ENCODE measurements around the gene GRIFIN.

GRIFIN gene, protein sequence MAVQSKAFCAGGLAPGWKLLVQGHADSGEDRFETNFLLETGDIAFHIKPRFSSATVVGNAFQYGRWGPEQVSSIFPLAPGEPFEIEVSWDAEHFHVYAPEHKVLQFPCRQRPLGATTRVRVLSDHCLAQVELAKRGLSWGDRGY

DNA sequence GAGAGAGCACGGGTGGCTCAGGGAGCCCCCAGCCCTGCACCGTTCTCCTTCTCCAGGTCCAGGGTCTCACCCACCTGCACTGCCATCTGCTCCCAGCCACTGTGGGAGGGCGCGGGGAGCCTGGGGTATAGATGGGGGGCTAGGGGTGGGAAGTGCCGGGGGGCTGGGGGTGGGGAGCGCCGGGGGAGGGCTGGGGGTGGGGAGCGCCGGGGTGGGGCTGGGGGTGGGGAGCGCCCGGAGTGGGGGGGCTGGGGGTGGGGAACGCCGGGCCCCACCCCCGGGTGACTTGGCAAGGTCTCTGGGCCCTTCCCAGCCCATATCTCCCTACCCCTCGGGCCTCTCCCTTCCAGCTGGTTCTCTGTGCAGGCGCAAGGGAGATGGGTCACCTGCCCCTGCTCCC is at the start of gene GRIFIN:
Gene GRIFIN, minus strand, starts transcription at position 101 of the 400 bp plus-strand sequence. Its CDS starts 15 bp downstream, at position 86.
- DNase-seq (ENCODE audit: low spot score), result no peak

DNA sequence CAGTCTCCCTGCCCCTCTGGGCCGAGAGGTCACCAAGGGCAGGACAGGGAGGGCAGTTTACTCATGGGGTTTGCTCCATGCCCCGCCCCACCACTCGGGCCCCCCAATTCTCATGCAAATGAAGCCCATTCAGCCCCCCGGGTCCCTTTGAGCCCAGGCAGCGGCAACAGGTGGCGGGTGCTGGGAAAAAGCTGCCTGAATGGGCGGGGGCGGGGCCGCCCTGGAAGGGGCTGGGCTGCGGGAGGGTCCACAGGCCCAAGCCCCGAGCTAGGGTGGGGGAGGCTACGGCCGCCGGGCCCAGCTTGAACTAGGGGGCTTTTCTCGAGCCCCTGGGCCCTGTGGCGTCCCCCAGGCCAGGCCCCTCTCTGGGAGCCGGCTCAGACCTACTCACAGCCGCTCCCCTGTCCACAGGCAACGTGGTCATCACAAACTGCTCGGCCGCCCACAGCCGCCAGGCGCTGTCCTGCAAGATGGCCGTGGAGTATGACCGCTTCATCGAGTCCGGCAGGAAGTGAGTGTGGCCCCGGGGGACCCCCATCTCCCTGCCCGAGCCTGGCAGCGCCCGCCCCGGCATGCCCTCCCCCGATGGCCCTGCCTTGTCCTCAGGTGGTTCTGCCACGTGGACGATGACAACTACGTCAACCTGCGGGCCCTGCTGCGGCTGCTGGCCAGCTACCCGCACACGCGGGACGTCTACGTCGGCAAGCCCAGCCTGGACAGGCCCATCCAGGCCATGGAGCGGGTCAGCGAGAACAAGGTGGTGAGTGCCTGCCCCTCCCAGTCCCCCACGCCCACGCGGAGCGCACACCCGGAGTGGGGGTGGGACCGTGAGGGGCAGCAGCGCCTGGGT is 48.8 kb upstream of the GRIFIN start:
- DNase-seq (ENCODE audit: low spot score), result no peak

DNA sequence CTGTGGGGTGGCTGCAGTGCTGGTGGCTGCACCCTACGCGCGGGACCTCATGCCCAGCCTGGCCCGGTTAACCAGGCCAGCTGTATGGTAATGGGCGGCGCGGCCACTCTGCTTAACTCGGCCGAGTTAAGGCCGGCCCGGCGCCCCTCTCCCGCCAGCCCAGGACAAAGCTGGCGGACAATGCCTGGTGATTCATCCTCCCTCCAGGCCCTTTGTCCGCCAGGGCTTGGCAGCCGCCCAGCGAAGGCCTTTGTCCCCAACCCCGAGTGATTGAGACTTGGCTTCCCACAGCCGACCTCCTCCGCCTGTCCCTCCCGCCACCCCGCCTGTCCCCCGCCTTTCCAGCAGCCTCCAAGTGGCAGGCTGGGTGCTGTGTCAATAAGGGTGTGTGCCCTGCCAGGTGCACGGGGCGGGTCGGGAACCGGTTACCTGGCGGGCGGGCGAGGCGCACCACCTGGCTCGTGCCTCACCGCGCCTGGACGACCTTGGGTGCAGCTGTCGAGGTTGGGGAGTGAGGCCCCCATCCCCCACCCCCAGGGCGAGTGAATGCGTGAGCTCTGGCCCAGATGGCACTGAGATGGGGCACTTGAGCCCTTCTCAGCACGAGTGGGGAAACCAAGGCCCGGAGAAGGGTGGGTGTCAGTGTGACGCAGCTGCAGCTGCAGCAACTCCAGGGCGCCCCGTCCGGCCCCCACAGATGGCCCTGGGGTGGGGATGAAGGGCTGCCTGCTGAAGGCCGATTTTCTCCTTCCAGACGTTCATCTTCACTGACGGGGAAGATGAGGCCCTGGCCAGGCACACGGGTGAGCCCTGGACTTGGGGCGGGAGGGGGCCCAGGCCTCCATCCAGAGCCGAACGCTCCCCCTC is 48.0 kb upstream of the GRIFIN start:
- no peak for DNase-seq (ENCODE audit: low spot score)

DNA sequence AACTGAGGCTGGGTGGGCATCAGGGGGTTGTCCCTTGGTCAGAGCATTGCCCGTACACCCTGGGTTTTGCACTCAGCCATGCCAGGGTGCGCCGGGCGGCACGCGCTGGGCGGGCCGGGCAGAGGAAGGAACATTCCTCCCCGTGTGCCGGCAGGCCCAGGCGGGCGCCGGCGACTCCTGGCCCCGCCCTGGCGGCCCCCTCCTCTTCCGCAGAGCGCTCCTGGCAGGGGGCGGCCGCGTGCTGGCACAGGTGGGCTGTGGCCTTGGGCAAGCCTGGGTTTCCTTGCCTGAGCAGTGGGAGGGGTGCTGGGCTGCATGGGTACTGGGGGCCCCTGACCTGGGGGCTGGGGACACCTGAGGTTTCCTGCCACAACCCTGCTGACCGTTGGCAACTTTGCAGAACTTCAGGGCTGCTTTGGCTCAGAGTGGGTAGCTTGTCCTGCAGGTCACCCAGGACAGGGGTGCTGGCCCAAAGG is 47.3 kb upstream of the GRIFIN start:
- DNase-seq (ENCODE audit: low spot score), result no peak

DNA sequence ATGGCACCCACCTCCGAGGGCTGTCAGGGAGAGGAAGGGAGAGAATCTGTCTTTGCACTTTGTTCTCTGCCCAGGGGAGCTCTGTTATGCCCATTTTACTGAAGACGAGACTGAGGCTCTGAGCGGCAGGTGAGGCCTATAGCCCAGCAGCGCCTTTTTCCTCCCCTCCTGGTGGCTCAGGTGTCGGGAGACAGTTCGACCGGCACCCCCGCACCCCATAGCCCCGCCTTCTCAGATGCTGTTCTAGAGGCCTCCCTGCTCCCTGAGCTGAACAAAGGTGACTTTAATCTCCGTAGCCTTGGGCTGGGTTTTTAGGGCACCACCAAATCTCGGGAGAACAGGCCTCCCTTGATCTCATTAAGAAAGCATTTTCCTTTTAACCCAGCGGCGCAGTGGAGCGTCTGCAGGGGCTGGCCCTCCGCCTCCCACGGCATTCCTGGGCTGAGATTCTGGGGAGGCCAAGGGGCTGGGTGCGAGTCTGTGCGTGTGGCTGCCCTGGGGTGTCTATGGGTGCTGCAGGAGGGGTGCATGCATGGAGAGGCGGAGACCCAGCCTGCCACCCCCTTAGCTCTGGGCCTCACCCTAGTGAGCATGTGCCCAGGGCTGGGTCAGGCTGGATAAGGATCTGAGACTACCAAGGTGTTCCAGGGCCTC is 46.7 kb upstream of the GRIFIN start:
- peak; percentile 29 for DNase-seq (ENCODE audit: low spot score)

DNA sequence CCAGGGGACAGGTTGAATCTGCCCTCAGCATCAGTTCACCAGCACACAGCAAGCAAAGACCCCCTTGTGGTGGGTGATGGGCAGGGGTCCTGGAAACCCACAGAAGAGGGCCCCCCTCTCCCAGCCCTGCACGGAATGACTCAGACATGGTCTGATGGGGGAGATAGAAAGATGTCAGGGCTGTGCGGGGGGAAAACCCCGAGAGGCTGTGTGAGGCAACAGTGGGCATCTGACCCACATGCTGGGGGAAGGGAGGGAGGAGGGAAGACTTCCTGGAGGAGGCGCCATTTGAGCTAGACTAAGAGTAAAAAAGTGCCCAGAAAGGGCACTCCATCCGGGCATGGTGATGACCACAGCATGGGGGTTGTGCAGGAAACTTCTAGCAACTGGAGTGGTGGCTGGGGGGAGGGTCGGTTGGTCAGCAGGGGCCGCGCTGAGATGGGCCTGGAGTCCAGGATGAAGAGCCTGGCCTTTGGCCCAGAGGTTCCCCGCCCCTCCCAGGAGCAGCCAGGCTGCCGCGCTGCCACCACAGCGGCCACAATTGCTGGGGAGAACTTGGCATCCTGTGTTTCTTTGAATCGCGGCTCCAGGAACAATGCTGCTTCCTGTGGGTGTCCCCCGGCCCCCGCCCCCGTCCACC is 45.9 kb upstream of the GRIFIN start:
- DNase-seq (ENCODE audit: low spot score), result peak; percentile 89

DNA sequence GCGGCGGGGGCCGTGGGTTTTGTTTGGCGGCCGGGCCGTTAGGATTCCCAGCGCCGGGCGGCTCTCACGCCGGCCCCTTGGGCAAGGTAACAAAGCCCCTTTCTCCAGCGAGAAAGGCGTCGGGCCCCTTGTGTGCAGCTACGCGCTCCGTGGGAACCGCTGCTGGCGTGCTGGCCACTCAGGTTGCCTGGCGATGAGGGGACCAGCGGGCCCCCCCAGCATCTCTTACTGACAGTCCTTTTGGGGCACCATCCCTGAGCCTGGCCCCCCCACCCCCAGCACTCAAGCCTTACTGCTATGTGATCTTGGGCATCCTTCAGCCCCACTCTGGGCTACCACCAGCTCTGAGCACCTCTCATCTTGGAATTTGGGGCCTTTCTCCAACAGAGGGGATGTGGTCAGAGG is 45.1 kb upstream of the GRIFIN start:
- DNase-seq (ENCODE audit: low spot score), result no peak

DNA sequence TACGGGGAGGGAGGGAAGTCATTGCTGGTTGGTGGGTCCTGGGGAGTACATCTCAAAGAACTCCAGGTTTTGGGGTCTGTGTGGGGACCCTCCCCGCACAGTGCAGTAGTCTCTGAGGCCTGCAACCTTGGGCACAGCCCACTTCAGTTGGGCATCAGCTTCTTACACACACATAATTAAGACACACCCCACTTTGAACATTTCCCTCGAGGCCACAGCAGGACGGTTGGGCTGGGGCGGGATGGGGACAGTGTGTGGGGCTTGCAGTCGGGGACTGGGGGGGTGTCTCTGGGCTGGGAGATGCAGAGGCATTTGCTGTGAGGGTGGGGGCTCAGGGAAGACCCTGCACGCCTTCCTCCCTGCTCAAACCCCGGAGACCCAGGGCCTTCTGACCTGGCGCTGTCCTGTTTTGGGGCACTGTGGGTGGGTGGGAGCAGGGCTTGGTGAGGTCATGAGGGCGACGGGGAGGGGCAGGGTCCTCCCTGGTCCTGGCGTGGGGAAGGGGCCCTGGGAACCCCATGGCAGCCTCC is 44.6 kb upstream of the GRIFIN start:
- no peak for DNase-seq (ENCODE audit: low spot score)

DNA sequence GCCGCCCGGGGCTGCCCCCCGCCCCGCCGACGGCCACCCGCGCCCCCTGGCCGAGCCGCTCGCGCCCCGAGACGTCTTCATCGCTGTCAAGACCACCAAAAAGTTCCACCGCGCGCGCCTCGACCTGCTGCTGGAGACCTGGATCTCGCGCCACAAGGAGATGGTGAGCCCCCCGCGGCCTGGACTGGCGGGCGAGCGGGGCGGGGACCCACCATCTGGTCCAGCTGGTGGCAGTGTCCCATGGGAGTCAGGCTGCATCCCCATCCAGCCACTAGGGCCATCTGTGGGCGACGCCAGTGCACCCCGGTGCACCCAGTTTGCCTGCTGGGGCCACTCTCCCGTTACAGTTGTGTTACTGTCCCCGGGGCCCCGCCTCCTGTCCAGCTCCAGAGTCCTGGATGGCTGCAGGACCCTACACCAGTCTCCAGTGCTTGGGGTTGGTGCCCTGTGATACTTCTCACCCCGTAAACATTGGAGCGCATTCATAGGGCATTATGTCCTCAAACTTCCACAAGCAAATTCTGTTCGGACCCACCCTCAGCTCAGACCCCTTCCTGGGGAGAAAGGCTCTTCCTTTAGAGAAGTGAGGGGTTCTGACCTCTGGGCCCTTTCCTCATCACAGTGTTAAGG is 44.0 kb upstream of the GRIFIN start:
- no peak for DNase-seq (ENCODE audit: low spot score)

DNA sequence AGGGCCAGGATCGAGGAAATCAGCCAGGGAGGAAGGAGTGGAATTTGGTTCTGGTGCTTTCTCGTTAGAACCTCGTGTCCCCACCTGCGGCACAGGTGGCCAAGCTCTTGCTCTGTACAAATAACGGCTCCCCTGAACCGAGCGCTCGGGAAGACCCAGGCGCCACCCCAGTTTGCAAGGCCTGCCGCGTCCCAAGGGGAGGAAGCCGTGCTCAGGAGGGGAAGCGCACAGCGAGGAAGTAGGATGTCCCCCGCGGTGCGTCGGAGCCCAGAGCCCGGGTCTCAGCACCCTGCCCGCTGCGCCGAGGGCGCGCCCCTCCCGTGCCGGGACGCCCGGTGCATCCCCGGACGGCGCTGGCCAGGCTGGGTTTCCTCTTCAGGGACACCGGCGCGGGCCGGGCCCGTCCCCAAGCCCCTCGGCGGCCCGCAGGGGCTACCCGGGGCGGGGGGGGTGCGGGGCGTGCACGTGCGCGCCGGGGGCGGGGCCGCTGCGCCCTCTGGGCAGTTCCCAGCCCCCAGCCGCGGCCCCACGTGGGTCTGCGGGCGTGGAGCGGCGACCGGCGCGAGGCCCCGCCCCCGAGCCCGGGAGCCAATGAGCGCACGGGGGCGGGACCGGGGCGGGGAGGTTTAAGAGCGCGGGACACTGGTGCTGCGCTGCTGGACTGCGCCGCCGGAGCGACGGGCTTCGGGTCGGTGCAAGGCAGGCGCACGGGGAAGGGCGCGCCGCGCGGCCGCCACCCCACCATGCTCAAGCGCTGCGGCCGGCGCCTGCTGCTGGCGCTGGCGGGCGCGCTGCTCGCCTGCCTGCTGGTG is 43.1 kb upstream of the GRIFIN start, which contains the start of gene LFNG:
Gene LFNG, plus strand, starts transcription at position 656 of the 812 bp plus-strand sequence. Its CDS starts 88 bp downstream, at position 744.
- DNase-seq (ENCODE audit: low spot score), result peak; percentile 88

DNA sequence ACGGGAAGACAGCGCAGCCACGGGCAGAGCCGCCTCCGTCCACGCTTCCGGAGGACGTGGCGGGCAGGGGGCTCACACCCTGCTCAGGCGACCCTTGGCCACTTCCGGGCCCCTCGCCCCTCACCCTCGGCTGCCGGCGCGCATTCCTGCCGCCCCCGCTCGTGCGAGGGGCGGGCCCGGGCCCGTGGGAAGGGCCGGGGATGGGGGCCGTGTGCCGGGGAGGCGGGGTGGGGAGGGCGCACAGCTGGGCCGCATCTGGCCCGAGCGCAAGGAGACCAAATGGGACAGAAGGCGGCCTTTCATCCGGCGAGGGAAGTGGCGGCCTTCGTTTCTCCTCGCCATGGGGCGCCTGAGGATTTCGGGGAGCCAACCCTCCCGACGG is 42.5 kb upstream of the GRIFIN start:
- DNase-seq (ENCODE audit: low spot score), result no peak

DNA sequence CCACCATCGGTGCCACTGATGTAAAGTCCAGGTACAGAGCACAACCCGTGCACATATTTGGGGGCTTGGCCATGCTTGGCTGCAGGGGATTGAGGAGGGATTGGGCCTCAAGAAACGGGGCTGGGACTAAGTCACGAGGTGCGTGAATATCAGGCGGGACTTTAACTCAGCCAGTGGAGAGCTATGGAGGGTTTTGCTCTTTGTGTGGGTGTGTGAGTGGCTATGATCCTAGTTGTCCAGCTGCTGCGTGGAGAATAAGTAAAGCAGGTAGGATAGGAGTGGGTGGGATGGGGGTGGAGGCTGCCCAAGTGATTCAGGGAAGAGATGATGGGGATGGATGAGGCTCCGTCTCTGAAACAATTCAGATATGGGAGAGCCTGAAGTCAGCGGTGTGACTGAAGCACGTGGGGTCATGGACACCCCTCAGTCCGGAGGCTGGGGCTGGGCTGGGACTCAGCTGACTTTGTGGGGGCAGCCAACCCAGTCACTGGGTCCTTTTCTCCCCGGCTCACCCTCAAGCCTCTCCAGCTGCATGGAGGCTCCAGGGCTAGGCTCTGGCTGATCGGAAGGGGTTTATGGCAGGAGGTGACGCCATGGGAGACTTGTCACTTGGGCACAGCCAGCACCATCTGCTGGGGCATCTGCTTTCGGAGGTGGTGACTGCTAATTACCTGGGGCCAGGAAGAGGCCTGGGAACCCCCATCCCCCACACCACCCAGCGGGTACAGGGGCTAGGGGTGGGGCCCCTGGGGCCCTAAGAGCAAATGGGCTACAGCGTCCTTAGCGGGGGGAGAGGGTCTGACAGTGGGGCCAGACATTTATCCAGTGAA is 41.7 kb upstream of the GRIFIN start:
- DNase-seq (ENCODE audit: low spot score), result no peak

DNA sequence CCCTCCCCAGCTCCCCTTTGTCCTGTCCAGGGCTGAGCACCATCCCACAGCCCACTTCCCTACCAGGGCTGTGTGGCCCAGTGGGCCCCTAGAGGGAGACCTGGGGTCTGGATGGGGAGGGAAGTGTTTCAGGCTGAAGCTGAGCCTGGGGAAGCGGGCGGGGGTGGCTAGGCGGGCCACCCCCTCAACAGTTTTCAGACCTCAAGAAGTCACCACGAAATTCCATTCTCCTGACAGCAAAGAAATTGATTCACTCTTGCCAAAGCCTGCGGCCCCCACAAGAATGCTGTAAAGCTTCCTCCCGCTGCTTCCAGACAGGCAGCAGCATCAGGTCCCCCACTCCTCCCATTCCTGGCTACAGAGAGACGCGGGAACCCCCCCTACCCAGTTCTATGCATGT is 40.8 kb upstream of the GRIFIN start:
- DNase-seq (ENCODE audit: low spot score), result no peak

DNA sequence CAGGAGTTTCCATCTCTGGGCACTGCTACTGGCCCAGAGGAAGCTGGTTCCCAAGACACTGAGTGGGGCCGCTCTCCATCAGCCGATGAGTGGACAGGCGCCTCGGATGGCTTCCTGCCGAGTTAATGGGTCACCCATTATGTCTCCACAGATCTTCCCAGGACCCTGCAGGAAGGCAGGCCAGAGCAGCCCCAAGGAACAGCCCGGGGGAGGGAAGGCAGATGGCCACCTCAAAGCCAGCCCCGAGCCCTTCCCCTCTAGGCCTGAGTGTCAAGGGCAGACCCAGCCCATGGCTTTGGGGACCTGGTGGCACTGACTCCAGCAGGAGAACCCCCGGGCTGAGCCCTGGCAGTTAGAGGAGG is 40.0 kb upstream of the GRIFIN start:
- no peak for DNase-seq (ENCODE audit: low spot score)

DNA sequence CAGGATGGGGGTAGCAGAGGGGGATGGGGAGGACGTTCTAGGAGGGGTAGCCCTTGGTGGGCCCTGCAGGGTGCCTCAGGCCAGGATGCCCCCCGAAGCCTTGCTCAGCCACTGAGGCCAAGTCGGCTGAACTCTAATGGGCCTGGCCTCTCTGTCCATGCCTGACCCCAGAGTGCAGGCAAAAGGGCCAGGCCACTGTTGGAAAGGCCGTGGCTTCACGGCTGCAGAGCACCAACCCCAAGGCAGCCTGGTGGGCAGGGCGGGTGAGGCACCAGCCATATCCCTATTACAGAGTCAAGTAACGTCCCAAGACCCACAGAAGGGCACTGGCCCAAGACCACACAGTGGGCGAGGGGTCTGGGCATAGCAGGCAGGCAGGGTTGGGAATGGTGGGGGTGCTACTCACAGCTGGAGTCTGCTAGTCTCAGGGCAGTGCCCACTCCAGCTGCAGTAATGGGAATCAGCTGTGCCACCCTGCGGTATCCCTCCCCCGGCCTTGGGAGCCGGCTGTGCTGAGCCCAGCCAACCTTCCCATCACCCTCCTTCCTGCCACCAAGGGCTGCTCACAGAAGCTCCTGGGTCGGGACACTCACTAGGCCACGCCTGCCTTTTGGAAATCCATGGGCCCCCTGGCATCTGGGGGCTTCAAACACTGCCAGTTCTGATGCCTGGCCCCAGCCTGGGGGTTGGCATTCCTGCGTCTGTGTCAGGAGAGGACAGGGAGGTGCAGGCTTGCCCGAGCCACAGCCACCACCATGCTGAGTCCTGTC is 39.4 kb upstream of the GRIFIN start:
- no peak for DNase-seq (ENCODE audit: low spot score)

DNA sequence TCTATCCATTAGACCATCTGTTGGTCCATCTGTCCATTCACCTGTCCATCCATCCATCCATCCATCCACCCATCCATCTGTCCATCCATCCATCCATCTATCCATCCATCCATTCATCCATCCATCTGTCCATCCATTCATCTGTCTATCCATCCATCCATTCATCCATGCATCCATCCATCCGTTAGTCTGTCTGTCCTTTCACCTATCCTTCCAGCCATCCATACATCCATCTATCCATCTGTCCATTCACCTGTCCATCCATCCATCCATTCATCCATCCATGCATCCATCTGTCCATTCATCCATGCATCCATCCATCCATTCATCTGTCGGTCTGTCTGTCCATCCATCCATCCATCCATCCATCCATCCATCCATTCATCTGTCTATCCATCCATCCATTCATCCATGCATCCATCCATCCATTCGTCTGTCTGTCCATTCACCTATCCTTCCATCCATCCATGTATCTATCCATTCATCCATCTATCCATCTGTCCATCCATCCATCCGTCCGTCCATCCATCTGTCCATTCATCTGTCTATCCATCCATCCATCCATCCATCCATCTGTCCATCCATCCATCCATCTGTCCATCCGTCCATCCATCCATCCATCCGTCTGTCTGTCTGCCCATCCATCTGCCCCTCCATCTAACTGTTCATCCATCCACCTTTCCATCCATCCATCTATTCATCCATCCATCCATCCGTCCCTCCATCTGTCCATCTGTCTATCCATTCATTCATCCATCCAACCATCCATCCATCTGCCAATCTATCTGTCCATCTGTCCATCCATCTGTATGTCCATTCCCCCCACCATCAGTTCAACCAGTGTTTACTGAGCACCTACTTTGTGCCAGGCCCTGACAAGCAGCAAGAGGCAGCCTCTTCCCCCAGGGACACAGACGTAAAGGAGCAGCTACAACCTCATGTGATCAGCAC is 38.5 kb upstream of the GRIFIN start:
- no peak for DNase-seq (ENCODE audit: low spot score)

DNA sequence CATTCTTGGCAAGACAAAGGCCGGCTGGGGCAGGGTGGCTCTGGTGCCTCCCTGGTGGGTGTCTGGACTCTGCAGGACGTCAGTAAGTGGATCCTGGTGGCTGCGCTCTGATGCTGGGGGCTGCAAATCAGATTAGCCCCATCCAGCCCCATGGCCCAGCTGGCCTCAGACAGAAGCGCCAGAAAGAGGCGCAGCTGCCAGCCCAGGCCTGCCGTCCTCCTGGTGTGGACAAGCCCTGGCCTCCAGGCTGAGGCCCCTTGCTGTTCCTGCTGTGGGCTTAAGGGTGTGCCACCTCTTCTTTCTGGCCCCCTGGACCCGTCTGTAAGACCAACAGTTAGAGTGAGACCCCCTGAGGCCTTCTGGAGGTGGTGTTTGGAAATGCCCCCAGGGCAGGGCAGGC is 37.5 kb upstream of the GRIFIN start:
- DNase-seq (ENCODE audit: low spot score), result no peak

Measured in CD4-positive, alpha-beta T cell treated with Interleukin-2 at 100 ng/mL for 4 hours (primary cell).